HCT116 (cell line): ENCODE data around the gene NEURL1B.

Source experiments
- RAD21 ChIP-seq: IDR thresholded peaks from 2 replicates; pipeline ENCODE4 v1.6.1; 2012; ENCODE audit warnings: low read depth, mild to moderate bottlenecking
- YY1 ChIP-seq: IDR thresholded peaks from 2 replicates; pipeline ENCODE4 v1.6.1; 2011; ENCODE audit warnings: low read length, low read depth, moderate library complexity, mild to moderate bottlenecking; ENCODE audit not compliant: insufficient replicate concordance; ENCODE audit errors: extremely low read depth
- TF ChIP-seq, protein P1 (sequence below): IDR thresholded peaks from 2 replicates; pipeline ENCODE4 v1.6.1; 2012

DNA sequence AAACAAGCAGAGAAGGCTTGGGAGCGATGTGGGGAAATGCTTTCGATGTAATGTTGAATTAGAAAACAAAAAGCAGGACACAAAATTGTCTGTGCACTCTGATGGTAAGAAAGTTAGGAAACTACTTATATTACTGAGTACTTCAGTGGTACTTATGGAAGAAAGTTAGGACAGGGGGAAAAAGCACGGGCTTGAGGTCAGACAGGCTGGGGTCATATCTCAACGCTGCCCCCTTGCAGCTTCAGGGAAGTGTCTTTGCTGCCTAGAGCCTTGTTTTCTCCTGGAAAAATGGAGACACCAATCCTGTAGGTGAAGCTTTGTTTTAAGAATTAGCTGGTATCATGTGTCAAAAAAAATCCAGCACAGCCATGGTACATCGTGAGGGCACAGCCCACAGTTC is 23.0 kb downstream of the NEURL1B start:
- no peak for TF ChIP-seq RAD21
- TF ChIP-seq, protein P1, sequence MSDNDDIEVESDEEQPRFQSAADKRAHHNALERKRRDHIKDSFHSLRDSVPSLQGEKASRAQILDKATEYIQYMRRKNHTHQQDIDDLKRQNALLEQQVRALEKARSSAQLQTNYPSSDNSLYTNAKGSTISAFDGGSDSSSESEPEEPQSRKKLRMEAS, result no peak
- no peak for TF ChIP-seq YY1
